Stimulated activated CD8-positive, alpha-beta memory T cell treated with anti-CD3 and anti-CD28 coated beads, Interleukin-2, amount 100 ng/mL, for 48 hours (primary cell): Measurements from ENCODE around the gene PRUNE2.

Source experiments
- DNase-seq, 2 donors: peaks; one replicate each; pipeline ENCODE4 v3.0.0-alpha.2; 2020; ENCODE audit warnings: low read depth in 2 of 2

Gene PRUNE2

GRCh38 chr9:76624391-76625048 lies 281.4 kb downstream of the PRUNE2 start:
- DNase-seq = no peak

GRCh38 chr9:76620996-76621395 lies 284.9 kb downstream of the PRUNE2 start:
- no peak for DNase-seq

- no peak for DNase-seq
Measured at GRCh38 chr9:76620581-76620980, 285.3 kb downstream of the PRUNE2 start.

GRCh38 chr9:76619640-76620039 lies 286.3 kb downstream of the PRUNE2 start:
- DNase-seq = no peak

- no peak for DNase-seq
Measured at GRCh38 chr9:76619197-76619596, 286.7 kb downstream of the PRUNE2 start.

- DNase-seq = no peak
Measured at GRCh38 chr9:76618762-76619161, 287.2 kb downstream of the PRUNE2 start.

GRCh38 chr9:76617497-76618175 lies 288.3 kb downstream of the PRUNE2 start:
- no peak for DNase-seq

GRCh38 chr9:76616780-76617179 lies 289.1 kb downstream of the PRUNE2 start:
- no peak for DNase-seq

GRCh38 chr9:76615177-76615603 lies 290.7 kb downstream of the PRUNE2 start:
- DNase-seq = no peak

GRCh38 chr9:76613974-76614373 lies 291.9 kb downstream of the PRUNE2 start:
- DNase-seq = no peak

- DNase-seq = no peak
Measured at GRCh38 chr9:76613150-76613781, 292.6 kb downstream of the PRUNE2 start.

- no peak for DNase-seq
Measured at GRCh38 chr9:76610011-76610352, 295.9 kb downstream of the PRUNE2 start.

GRCh38 chr9:76609285-76610010 lies 296.5 kb downstream of the PRUNE2 start:
- no peak for DNase-seq

- DNase-seq = no peak
Measured at GRCh38 chr9:76608575-76609273, 297.2 kb downstream of the PRUNE2 start.

GRCh38 chr9:76607730-76608436 lies 298.0 kb downstream of the PRUNE2 start:
- DNase-seq = no peak

- no peak for DNase-seq
Measured at GRCh38 chr9:76605321-76605900, 300.5 kb downstream of the PRUNE2 start.

GRCh38 chr9:76603931-76604570 lies 301.9 kb downstream of the PRUNE2 start:
- DNase-seq = no peak

GRCh38 chr9:76603448-76603895 lies 302.4 kb downstream of the PRUNE2 start:
- DNase-seq = no peak

- DNase-seq = no peak
Measured at GRCh38 chr9:76602199-76602598, 303.7 kb downstream of the PRUNE2 start.

GRCh38 chr9:76600007-76600615 lies 305.8 kb downstream of the PRUNE2 start:
- no peak for DNase-seq
